Stimulated activated CD4-positive, alpha-beta T cell treated with anti-CD3 and anti-CD28 coated beads, TNF-alpha, amount 100 ng/mL, for 4 hours (primary cell): ENCODE measurements around the gene NLGN1.

ENCODE experiments used
- DNase-seq, 3 experiments: peaks; one replicate each; pipeline ENCODE4 v3.0.0-alpha.2; 2020; ENCODE audit warnings: low read depth in 3 of 3

NLGN1 gene

DNA sequence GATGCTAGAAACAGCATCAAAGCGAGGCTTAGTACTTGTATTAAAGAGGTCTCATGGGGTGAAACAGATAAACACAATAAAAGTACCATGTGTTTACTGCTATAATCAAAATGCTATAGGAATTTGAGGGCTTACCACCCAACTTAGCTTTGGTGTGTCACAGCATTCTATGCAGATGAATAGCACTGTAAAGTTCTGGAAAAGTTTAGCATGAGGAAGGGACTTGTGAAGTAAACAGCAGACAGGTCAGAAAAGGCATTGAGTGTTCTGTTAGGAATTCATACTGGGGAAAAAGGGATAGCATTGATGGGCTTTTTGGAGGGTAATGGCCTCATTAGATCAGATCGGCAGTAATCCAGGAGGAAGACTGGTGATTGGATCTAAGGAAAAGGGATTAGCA lies 505.3 kb downstream of the NLGN1 start:
- no peak for DNase-seq

- no peak for DNase-seq
Observed at GRCh38 chr3:173905381-173905780, 507.8 kb downstream of the NLGN1 start.

GRCh38 chr3:173911446-173911845 lies 513.9 kb downstream of the NLGN1 start:
- DNase-seq = no peak

GRCh38 chr3:173912126-173912525 lies 514.6 kb downstream of the NLGN1 start:
- DNase-seq = no peak

GRCh38 chr3:173913397-173913796 lies 515.9 kb downstream of the NLGN1 start:
- DNase-seq = no peak

- DNase-seq = no peak
Observed at GRCh38 chr3:173913974-173914421, 516.5 kb downstream of the NLGN1 start.

GRCh38 chr3:173916799-173917198 lies 519.3 kb downstream of the NLGN1 start:
- no peak for DNase-seq

- DNase-seq = no peak
Observed at GRCh38 chr3:173920386-173920785, 522.8 kb downstream of the NLGN1 start.

DNA sequence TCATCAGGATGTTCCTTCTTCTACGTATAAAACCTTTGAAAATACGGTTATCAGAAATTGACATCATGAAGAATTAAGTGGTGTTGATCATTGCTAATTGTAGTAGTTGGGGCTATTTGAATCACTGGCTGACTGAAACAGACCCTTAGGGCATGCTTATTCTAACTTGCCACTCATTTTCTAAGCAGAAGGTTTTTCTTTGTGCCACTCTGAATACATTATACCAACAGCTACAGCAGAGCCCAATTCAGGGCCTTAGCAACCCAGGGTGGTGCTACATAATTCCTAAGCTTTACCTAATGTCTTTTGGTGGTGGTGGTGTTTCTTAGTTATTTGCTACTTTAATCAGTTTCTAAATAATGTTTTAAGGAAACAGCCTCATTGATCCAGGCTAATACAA lies 524.2 kb downstream of the NLGN1 start:
- DNase-seq = no peak

DNA sequence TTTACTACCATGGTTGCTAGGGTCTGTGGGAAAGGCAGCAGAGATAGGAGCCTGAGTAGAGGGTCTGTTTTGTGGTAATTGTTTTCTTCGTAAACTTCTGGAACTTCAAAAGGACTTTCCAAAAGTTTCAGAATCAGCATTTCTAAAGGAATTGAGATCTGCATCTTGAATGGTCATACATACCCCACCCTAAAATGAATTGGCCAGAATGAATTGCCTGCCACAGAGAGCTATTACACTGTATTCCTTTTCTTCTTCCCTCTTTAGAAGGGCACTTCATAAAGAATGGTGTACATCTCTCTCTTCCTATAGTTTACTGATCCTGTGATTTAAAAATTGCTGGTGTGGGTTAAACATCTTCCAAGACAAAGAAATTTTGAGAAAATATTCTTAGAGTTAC lies 525.7 kb downstream of the NLGN1 start:
- no peak for DNase-seq

GRCh38 chr3:173930251-173930650 lies 532.7 kb downstream of the NLGN1 start:
- DNase-seq = no peak

- DNase-seq = no peak
Observed at GRCh38 chr3:173932624-173933023, 535.1 kb downstream of the NLGN1 start.

DNA sequence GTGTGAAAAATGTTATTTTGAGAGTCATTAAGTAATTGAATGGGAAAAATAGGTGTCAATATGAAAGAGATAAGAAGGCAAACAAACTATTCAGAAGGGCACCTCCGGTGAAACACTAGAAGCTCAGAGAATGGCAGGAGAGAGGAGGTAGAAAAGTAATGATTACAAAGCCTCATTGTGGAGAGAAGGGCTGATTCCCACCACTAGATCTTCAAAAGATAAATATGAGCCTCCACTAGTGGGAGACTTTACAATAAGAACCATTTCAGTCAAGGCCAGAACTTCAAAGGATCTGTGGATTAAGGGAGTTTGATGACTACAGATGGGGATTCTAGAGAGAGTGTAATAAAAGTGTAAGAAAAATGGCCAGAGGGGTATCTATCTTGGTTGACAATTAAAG lies 535.6 kb downstream of the NLGN1 start:
- no peak for DNase-seq

GRCh38 chr3:173936316-173936715 lies 538.8 kb downstream of the NLGN1 start:
- DNase-seq = no peak

- no peak for DNase-seq
Observed at GRCh38 chr3:173938159-173938558, 540.6 kb downstream of the NLGN1 start.

DNA sequence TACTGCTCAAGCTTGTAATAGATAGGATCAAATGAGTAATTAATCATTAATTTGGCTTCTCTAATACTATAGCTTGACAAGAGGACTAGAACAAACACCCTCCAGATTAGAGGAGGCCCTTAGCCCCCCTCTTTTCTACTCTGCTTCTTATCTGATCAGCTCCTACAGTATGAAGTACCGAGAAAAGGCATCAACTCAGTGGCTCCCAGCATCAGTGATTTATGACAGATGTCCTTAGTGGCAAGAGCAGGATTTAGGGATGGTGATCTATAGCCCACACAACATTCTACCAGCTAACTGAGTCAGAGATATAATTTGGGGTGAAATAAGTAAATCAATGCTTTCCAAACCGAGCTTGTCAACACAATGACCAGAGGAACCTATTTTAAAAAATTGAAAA lies 541.1 kb downstream of the NLGN1 start:
- DNase-seq = no peak

DNA sequence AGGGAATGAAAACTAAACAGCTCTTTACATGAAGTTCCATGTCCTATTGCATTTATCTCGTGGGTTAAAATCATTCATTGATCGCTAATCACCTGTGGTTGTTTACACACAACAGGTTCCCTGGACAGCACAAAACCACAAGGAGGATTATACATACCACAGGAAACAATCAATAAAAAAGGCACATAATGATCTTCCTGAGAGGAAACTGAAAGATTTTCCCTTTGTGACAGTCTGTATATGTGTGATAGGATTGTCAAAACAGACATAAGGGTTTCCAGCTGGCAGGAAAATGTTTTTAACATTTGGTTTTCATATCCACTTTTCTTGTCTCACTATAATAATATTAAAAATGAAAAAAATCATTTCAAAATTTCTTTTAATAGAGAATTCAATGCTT lies 541.8 kb downstream of the NLGN1 start:
- DNase-seq = no peak

DNA sequence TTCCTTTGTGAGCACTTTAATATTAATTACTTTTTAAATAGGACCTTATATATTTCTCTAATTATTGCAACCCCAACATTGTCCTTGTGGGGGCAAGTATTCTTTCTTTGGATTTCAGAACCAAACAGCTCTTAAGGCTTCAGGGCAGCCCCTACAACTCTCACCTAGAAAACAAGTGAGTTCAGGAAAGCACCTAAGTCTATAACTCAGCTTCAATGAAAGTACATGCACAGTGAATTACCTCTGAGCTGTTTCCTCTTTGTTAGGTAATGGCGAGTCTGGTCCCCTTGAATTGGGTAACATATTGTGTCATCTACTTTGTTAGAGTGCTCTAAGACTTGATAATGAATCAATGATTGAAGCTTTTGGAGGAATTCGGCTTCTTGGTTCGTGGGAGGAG lies 545.7 kb downstream of the NLGN1 start:
- DNase-seq = no peak

DNA sequence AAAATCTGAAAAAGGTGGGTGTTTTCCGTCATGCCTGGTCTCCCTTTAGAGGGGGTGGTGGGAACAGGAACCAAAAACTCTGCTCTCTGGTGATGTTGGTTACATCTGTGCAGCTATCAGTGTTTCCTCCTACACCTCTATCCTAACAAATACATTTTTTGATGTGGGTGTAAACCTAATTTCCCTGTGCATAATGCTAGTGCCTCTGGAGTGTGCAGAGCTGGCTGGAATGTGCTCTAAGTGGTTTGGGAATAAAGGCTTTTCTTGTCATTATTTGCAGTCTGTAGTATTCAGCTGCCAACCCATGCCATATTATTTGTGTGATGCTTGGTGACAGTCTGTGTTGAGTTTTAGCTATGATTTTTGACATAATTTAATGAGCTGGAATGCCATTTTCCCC lies 547.6 kb downstream of the NLGN1 start:
- no peak for DNase-seq

DNA sequence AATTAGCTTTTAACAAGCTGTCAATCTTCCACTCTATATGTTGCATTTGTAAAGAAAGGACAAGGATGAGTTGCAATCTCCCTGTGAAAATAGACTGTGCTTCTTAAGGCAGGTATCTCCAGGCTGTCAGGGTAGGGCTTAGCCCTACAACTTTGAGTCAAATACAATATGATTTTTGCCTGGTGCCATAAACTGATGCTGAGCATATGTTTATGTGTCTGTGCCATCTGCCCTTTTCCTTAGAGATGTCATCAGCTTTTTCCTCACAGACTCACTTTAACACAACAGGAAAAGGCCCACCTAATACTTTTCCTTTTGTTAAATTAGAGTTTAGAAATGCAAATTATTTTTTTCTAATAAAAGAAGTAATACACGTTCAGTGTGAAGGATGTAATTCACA lies 548.3 kb downstream of the NLGN1 start:
- DNase-seq = no peak

DNA sequence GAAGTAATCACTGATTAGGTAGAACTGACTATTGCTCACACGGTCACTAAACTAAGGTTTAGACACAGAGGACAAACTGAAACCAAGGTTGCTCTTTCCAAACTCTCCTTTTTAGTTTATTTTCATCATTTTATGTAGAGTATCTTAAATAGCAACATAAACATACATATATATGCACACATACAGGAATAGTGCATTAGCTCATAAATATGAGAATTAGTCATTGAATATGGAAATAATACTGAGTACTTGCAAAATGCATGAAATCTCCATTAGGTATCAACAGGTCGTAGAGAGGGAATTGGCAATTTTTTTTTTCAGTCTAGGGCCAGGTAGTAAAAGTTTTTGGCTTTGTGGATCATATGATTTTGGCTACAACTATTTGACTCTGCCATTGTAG lies 557.1 kb downstream of the NLGN1 start:
- no peak for DNase-seq

GRCh38 chr3:173957646-173958045 lies 560.1 kb downstream of the NLGN1 start:
- DNase-seq = no peak

- DNase-seq = no peak
Observed at GRCh38 chr3:173958805-173959204, 561.3 kb downstream of the NLGN1 start.

GRCh38 chr3:173970281-173970680 lies 572.7 kb downstream of the NLGN1 start:
- no peak for DNase-seq

GRCh38 chr3:173976281-173976680 lies 578.7 kb downstream of the NLGN1 start:
- no peak for DNase-seq
